Myocyte (in vitro differentiated cells): ENCODE results near the gene METTL5. TPM values are rescaled to one million over a fixed set of nuclear protein-coding genes. Genes with fewer than 3 reads are reported as not detected.

ENCODE experiments used
- DNase-seq: peaks from one replicate; pipeline ENCODE4 v3.0.0-alpha.2; 2012; ENCODE audit warnings: low read depth
- total RNA-seq: library from RNA; depleted of rRNA; stranded (reverse); fragments of >200 nt; gene quantifications from 2 replicates; pipeline ENCODE4 v1.2.3, GENCODE V29; 2014

METTL5 gene
- total RNA-seq, 1 donor from 2014 or later = 48.2 TPM

DNA sequence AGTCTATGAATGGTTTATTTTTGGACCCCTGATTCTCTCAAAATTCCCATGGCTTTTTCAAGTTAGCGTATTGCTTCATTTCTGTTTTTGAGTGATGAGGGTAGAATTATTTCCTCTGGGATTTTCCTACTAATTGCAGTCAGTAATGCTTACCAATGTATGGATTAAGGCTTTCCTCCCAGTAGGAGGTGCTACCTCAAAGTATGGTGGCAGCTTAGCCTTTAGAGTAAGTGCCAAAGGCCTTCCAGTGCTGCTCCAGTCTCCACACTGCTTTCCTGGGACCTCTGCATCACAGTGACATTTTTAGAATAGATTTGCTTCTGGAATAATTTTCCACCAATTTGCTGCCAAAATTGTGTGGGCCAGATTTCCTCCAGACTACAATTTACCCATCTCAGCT lies 42.2 kb downstream of the METTL5 start:
- DNase-seq = no peak

- DNase-seq = no peak
Observed at GRCh38 chr2:169781249-169782013, 43.3 kb downstream of the METTL5 start.

DNA sequence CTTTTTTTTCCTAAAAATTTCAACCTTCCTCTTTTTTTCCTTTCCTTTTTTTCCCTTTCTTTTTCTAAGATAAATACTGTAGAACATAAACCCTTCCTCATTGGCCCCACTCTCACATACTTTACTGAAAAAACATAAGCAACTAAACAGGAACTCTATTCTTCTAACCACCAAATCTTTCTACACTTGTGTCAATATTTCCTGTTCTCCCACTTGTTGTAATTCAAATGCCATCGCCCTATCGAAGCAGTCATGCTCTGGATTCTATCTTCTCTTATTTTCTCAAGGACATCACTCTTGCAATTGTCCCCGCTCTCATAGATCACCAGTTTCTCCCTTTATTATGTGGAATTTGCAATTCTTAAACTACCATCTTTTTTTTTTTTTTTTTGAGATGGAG lies 46.3 kb downstream of the METTL5 start:
- no peak for DNase-seq

GRCh38 chr2:169776252-169776761 lies 48.4 kb downstream of the METTL5 start:
- no peak for DNase-seq

- peak; percentile 8 for DNase-seq
Observed at GRCh38 chr2:169775765-169776164, 48.9 kb downstream of the METTL5 start.

GRCh38 chr2:169775354-169775753 lies 49.4 kb downstream of the METTL5 start:
- DNase-seq = no peak

- no peak for DNase-seq
Observed at GRCh38 chr2:169772651-169773050, 52.1 kb downstream of the METTL5 start.

DNA sequence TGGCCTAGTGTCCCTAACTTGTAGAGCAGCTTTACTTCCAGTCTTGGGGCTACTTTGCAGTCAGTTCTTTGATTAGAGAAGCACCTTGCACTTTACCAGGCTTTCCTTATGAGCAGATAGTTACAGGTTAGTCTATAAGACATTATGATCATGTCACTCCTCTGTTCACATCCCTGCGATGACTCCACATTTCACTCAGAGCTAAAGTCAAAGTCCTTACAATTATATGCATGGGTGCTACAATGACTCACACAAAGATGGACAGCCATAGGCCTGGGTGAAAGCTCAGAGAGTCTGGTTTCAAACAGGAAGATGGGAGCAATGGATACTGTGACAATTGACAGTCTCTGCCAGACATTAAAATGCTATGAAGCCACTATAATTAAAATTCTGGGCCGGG lies 53.1 kb downstream of the METTL5 start:
- DNase-seq = no peak

DNA sequence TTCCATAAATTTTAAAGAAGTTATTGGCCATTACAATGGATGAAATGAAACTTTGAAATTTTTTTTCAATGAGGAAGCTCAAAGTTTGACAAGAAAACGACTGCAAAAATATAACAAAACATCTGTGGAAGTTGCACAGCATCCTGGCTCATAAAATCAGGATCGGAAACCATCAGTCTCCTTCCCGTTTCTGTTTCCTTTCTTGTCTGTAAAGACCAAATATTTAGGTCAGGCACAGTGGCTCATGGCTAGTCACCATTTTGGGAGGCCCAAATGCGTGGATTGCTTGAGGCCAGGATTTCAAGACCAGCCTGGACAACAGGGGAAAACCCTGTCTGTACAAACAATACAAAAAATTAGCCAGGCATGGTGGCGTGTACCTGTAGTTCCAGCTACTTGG lies 53.7 kb downstream of the METTL5 start:
- DNase-seq = no peak

GRCh38 chr2:169768262-169768995 lies 56.3 kb downstream of the METTL5 start:
- no peak for DNase-seq

- DNase-seq = peak; percentile 66
Observed at GRCh38 chr2:169767243-169767888, 57.3 kb downstream of the METTL5 start.

- DNase-seq = no peak
Observed at GRCh38 chr2:169765523-169765922, 59.2 kb downstream of the METTL5 start.

DNA sequence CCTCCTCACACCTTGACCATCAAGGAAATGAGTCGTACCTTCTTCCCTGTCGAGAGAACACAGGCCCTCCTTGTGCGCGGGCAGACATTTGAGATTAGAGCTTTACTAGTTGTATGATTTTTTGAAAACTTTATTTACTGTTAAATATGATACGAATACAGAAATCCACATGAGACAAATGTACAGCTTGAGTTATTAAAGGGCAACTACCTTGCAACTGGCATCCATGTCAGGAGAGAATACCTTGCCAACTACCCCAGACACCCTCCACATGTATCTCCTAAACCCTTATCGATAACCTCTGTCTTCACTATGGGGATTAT lies 62.8 kb downstream of the METTL5 start:
- DNase-seq = no peak

Other genes with a start within 250 kb of the METTL5 start
- gene PPIG, start 240.6 kb downstream of the METTL5 start, total RNA-seq = 36.2 and 38.5 TPM in 2 replicates
- gene CFAP210, start 130.5 kb downstream of the METTL5 start, total RNA-seq = not detected in 2 replicates
- gene PHOSPHO2, start 130.4 kb downstream of the METTL5 start, total RNA-seq = 4.5 and 4.8 TPM in 2 replicates
- gene KLHL23, start 91.1 kb downstream of the METTL5 start, total RNA-seq = 6.0 and 6.1 TPM in 2 replicates
- 115 and 134 TPM in 2 replicates for gene SSB, start 26.0 kb downstream of the METTL5 start, total RNA-seq
- gene UBR3, start 2.5 kb upstream of the METTL5 start, total RNA-seq = 59.6 and 61.0 TPM in 2 replicates